Psoas muscle (tissue), 8 donors: Measurements from ENCODE around the gene WNT3. TPM values are rescaled to one million over a fixed set of nuclear protein-coding genes. Genes with fewer than 3 reads are reported as not detected.

Experiments
- ATAC-seq, 4 donors: fragments of 200-7000 bp; cut with Tn5 transposase; one replicate each; pipeline ENCODE4 v1.9.1; 2020; ENCODE audit warnings: moderate library complexity in 3 of 4, mild to moderate bottlenecking in 2 of 4
- DNase-seq, 2 donors: peaks; one replicate each; pipeline ENCODE4 v3.0.0-alpha.2; 2020
- H3K27ac ChIP-seq: fragments of 200-600 bp; one replicate; pipeline ENCODE4 v1.8.0; 2022
- H3K27me3 ChIP-seq, 3 donors: fragments of 200-600 bp in 1 of 3; one replicate each; pipeline versions ENCODE4 v1.6.1 to v1.8.0; 2013 to 2022; ENCODE audit warnings: low read length in 2 of 3, mild to moderate bottlenecking in 2 of 3, moderate library complexity in 1 of 3; ENCODE audit not compliant: insufficient read depth in 3 of 3
- H3K36me3 ChIP-seq, 2 donors: fragments of 200-600 bp in 1 of 2; one replicate each; pipeline versions ENCODE4 v1.6.1 to v1.8.0; 2013 to 2022; ENCODE audit warnings: low read depth in 1 of 2, mild to moderate bottlenecking in 1 of 2, moderate library complexity in 1 of 2; ENCODE audit not compliant: insufficient read depth in 1 of 2
- H3K4me1 ChIP-seq: fragments of 200-600 bp; one replicate; pipeline ENCODE4 v1.8.0; 2022
- H3K4me3 ChIP-seq: fragments of 200-600 bp; one replicate; pipeline ENCODE4 v1.8.0; 2022; ENCODE audit warnings: mild to moderate bottlenecking
- H3K9me3 ChIP-seq: fragments of 200-600 bp; one replicate; pipeline ENCODE4 v1.8.0; 2022
- WGBS, 3 donors: extraction: QIAGEN DNeasy Blood & Tissue Kit; methylation state at CpG; one replicate each; pipeline versions ENCODE4 v1.1.6 to v1.1.7; 2013; 5-methylcytosine and 5-hydroxymethylcytosine counted together
- intact Hi-C, 2 donors: fragments of 100-400 bp; cut with DNase I; formaldehyde crosslinking; loops; one replicate each; pipeline versions ENCODE4 v1.11.0 to v1.14.2; 2022
- polyA plus RNA-seq, 3 donors: library from polyadenylated mRNA; stranded (reverse); fragments of 200-250 nt; gene quantifications; one replicate each; pipeline ENCODE4 v1.2.3, GENCODE V29; 2013
- total RNA-seq, 4 donors: library from RNA; stranded (reverse); fragmentation: NEBNext Ultra II Directional in 2 of 4; extraction: Animal tissue kit (Norgen Biotek cat#: 25700) in 2 of 4; gene quantifications; one replicate each; pipeline versions ENCODE4 v1.2.1 to v1.2.4, GENCODE V29; 2021 to 2023
- TF ChIP-seq, protein P1 (sequence below): fragments of 200-600 bp; IDR thresholded peaks from one replicate; pipeline ENCODE4 v1.8.0; 2022; ENCODE audit warnings: antibody characterized with exemption
- donor health status: healthy with polysubstance abuse.
- donor health status: DM: no; HTN: no; CAD: no; lungs with moderate emphysema.
- donor health status: Bipolar disorder and iron deficiency.
- donor health status: healthy.
- donor health status: DM: yes; HTN: yes; CAD: no.
- donor health status: DM: no; HTN: no; CAD: no.
- donor health status: DM: no; HTN: no; CAD: no.
- donor health status: DM: yes; HTN: yes; CAD: no.

Gene WNT3
- total and polyA plus RNA-seq, 7 donors: 0.06 to 0.36 (median 0.10) TPM; not detected in 2

DNA sequence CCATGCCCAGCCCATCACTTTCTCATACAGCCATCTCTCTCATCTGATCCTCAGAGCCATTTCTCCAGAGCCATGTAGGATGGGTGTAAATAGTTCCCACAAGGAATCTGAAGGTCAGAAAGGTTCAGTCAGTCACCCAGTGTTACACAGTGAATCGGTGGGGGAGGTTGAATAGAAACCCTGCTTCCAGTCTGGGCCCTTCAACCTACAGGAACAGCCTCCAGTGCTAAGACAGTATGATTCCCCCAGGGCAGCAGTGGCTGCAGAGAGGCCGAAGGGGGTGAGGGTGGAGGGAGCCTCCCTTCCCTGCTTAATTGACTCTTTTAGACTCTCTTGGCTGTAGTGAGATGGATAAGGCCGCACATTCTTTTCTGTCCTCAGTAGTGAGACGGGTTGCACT is 36.5 kb upstream of the WNT3 start:
- no peak for DNase-seq
- Histone ChIP-seq H3K36me3 (no peaks in the 10 kb centered on the region), H3K4me1 (peaks cover 5% of the 10 kb centered on the region), H3K4me3 (no peak overlapping the region), H3K27me3 (peaks cover 0 to 50% (median 24%) of the 10 kb centered on the region in 3 donors), H3K27ac (no peak overlapping the region), H3K9me3 (no peaks in the 10 kb centered on the region)
- intact Hi-C loops: no loop called here
- WGBS, 3 donors: 70 to 77% (median 72%) methylated on average over 4 of the region's 4 CpGs
- no peak for ATAC-seq
- TF ChIP-seq, protein P1, sequence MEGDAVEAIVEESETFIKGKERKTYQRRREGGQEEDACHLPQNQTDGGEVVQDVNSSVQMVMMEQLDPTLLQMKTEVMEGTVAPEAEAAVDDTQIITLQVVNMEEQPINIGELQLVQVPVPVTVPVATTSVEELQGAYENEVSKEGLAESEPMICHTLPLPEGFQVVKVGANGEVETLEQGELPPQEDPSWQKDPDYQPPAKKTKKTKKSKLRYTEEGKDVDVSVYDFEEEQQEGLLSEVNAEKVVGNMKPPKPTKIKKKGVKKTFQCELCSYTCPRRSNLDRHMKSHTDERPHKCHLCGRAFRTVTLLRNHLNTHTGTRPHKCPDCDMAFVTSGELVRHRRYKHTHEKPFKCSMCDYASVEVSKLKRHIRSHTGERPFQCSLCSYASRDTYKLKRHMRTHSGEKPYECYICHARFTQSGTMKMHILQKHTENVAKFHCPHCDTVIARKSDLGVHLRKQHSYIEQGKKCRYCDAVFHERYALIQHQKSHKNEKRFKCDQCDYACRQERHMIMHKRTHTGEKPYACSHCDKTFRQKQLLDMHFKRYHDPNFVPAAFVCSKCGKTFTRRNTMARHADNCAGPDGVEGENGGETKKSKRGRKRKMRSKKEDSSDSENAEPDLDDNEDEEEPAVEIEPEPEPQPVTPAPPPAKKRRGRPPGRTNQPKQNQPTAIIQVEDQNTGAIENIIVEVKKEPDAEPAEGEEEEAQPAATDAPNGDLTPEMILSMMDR: no peak

DNA sequence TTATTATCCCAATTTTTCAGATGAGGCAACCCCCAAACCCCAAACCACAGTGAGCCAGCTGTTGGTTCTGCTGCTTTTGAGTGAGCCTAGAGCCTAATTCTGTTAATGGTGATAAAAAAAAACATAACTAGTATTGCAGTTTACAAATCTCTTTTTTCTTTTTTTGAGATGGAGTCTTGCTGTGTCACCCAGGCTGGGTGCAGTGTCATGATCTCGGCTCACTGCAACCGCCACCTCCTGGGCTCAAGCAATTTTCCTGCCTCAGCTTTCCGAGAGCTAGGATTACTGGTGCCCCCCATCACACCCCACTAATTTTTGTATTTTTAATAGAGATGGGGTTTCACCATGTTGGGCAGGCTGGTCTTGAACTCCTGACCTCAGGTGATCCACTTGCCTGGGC is 36.0 kb upstream of the WNT3 start:
- H3K9me3 ChIP-seq: no peaks in the 10 kb centered on the region
- WGBS, 3 donors: 92 to 100% (median 93%) methylated on average over 3 of the region's 3 CpGs
- H3K36me3 ChIP-seq: no peaks in the 10 kb centered on the region
- peaks cover 0 to 54% (median 24%) of the 10 kb centered on the region in 3 donors for H3K27me3 ChIP-seq
- no peak overlapping the region for H3K4me3 ChIP-seq
- ATAC-seq (no peak), DNase-seq (no peak)
- TF ChIP-seq, protein P1: no peak
- intact Hi-C loops: no loop called here
- peaks cover 5% of the 10 kb centered on the region for H3K4me1 ChIP-seq
- H3K27ac ChIP-seq: no peak overlapping the region

DNA sequence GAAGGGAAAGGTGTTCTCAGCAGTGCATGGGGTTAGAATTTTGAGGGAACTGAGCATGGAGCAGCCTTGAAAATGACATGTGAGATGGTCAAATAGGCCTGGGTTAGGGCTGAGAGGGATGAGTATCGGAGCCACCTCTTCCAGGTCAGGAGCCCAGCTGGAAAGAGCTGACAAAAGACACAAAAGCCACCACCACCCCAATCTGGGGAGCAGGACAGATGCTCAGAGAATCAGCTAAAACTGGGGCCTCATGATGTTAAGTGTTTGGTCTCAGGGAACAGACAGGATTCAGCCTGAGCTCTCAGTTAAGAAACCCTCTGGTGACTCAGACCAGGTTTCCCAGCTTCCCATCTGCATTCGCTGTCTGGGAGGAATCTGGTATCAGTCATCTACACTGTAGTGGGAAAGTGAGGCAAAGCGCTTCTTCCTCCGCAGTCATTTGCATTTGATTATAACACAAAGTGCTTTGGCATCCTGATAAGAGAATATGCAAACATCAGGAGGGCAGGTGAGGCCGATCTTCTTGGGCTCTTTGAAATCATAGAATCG is 35.5 kb upstream of the WNT3 start:
- TF ChIP-seq, protein P1: no peak
- intact Hi-C loops: no loop called here

DNA sequence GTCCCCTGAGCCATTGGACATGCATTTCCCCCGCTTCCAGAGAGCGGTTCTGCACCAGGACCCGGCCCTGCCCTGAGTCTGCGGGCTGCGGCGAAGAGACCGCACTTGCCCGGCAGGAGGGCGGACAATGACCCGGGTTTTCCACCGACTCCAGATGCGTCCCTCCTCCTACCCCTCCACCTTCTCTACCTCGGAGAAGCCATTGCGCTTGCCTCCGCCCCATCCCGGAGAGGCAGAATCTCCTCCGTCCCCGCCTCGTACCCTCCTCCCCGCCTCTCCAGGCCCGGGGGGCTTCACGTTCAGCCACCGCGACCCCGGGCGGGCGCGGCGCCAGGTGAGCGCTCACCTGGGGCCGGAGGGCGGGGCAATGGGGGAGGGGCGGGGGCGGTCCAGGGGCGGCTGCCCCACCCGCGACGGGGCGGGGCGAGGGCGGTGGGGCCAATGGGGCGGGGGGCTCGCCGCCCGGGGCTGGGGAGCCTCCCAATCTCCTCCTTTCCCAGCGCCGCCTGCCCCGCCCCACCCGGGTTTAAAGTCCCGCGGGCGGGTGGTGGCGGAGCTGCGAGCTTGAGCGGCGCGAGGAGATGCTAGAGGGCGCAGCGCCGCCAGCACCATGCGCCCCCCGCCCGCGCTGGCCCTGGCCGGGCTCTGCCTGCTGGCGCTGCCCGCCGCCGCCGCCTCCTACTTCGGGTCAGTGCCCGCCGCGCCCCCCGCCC is 32.7 kb upstream of the WNT3 start, which contains the start of gene WNT9B:
Gene WNT9B (plus strand): TSS at position 555 of the 713 bp plus-strand sequence. CDS start 56 bp downstream, at position 611.
- no peak for DNase-seq
- Histone ChIP-seq H3K4me3 (peak within 1 kb of the TSS; percentile 56), H3K36me3 (no peaks in the 10 kb centered on the region), H3K9me3 (no peaks in the 10 kb centered on the region), H3K27me3 (peaks cover 0 to 73% (median 24%) of the 10 kb centered on the region in 3 donors), H3K4me1 (peaks cover 5% of the 10 kb centered on the region), H3K27ac (no peak within 1 kb of the TSS)
- ATAC-seq: peak in 1 of 4 donors; percentile 33
- intact Hi-C loops: no loop called here
- 1 to 2% (median 1%) methylated on average over 37 to 75 of the region's 75 CpGs for WGBS, 3 donors
- TF ChIP-seq, protein P1: no peak

More for the DNA sequence above, 35.5 kb upstream of the WNT3 start:
- no peak for DNase-seq
- 75 to 80% (median 77%) methylated on average over 6 of the region's 6 CpGs for WGBS, 3 donors
- Histone ChIP-seq H3K36me3 (no peaks in the 10 kb centered on the region), H3K9me3 (no peaks in the 10 kb centered on the region), H3K4me1 (peaks cover 5% of the 10 kb centered on the region), H3K27me3 (peaks cover 0 to 60% (median 24%) of the 10 kb centered on the region in 3 donors), H3K27ac (no peak overlapping the region), H3K4me3 (no peak overlapping the region)
- no peak for ATAC-seq
